ENCODE data around the gene ATXN2.

The ATXN2 gene

GRCh38 chr12:111436811-111437210 lies 162.3 kb downstream of the ATXN2 start:
- no peaks in the 10 kb centered on the region for H3F3A ChIP-seq (ENCODE audit: insufficient read depth, low read length)
- no peaks in the 10 kb centered on the region for H3K79me2 ChIP-seq (ENCODE audit: insufficient read depth, low read length)
- no peaks in the 10 kb centered on the region for H4K20me1 ChIP-seq (ENCODE audit: insufficient read depth, low read length)
- H3K36me3 ChIP-seq (ENCODE audit: insufficient read depth, low read length), result no peaks in the 10 kb centered on the region; the same call in 1 of the 2 replicates
- no peak overlapping the region for H3K4me2 ChIP-seq (ENCODE audit: low read length)
- H3K9me3 ChIP-seq (ENCODE audit: low read length), result no peaks in the 10 kb centered on the region
- H3K9ac ChIP-seq (ENCODE audit: low read length), result no peak overlapping the region
- peaks cover 23% of the 10 kb centered on the region for H3K4me1 ChIP-seq (ENCODE audit: insufficient read depth, low read length, severe bottlenecking)
- H3K27me3 ChIP-seq (ENCODE audit: insufficient read depth, low read length), result no peaks in the 10 kb centered on the region
- no peak overlapping the region for H2AFZ ChIP-seq (ENCODE audit: low read length)
- no peak overlapping the region for H3K4me3 ChIP-seq (ENCODE audit: low read depth, low read length, poor library complexity, severe bottlenecking)
- no peak overlapping the region for H3K27ac ChIP-seq (ENCODE audit: low read depth, low read length, poor library complexity, severe bottlenecking)
- H3K9me2 ChIP-seq (ENCODE audit: low read depth, low read length), result no peaks in the 10 kb centered on the region
- TF ChIP-seq CTCF (IDR thresholded peaks at IDR 0.05; ENCODE audit: low read length) (no peak), EZH2 (IDR thresholded peaks at IDR 0.05; ENCODE audit: borderline replicate concordance, low read length) (no peak)

GRCh38 chr12:111436266-111436665 lies 162.8 kb downstream of the ATXN2 start:
- Histone ChIP-seq H3F3A (ENCODE audit: insufficient read depth, low read length) (no peaks in the 10 kb centered on the region), H3K9me2 (ENCODE audit: low read depth, low read length) (no peaks in the 10 kb centered on the region), H4K20me1 (ENCODE audit: insufficient read depth, low read length) (no peaks in the 10 kb centered on the region), H3K36me3 (ENCODE audit: insufficient read depth, low read length) (no peaks in the 10 kb centered on the region; the same call in 1 of the 2 replicates), H3K27ac (ENCODE audit: low read depth, low read length, poor library complexity, severe bottlenecking) (no peak overlapping the region), H3K79me2 (ENCODE audit: insufficient read depth, low read length) (no peaks in the 10 kb centered on the region), H2AFZ (ENCODE audit: low read length) (no peak overlapping the region), H3K27me3 (ENCODE audit: insufficient read depth, low read length) (no peaks in the 10 kb centered on the region), H3K9ac (ENCODE audit: low read length) (no peak overlapping the region), H3K4me3 (ENCODE audit: low read depth, low read length, poor library complexity, severe bottlenecking) (no peak overlapping the region), H3K4me1 (ENCODE audit: insufficient read depth, low read length, severe bottlenecking) (peaks cover 23% of the 10 kb centered on the region), H3K4me2 (ENCODE audit: low read length) (no peak overlapping the region), H3K9me3 (ENCODE audit: low read length) (no peaks in the 10 kb centered on the region)
- TF ChIP-seq CTCF (IDR thresholded peaks at IDR 0.05; ENCODE audit: low read length) (no peak), EZH2 (IDR thresholded peaks at IDR 0.05; ENCODE audit: borderline replicate concordance, low read length) (no peak)

GRCh38 chr12:111435661-111436201 lies 163.4 kb downstream of the ATXN2 start:
- TF ChIP-seq EZH2 (IDR thresholded peaks at IDR 0.05; ENCODE audit: borderline replicate concordance, low read length), result no peak
- TF ChIP-seq CTCF (IDR thresholded peaks at IDR 0.05; ENCODE audit: low read length), result no peak
- no peak overlapping the region for H3K4me2 ChIP-seq (ENCODE audit: low read length)
- no peak overlapping the region for H3K27ac ChIP-seq (ENCODE audit: low read depth, low read length, poor library complexity, severe bottlenecking)
- H3K4me1 ChIP-seq (ENCODE audit: insufficient read depth, low read length, severe bottlenecking), result peaks cover 23% of the 10 kb centered on the region
- no peaks in the 10 kb centered on the region; the same call in 1 of the 2 replicates for H3K36me3 ChIP-seq (ENCODE audit: insufficient read depth, low read length)
- no peak overlapping the region for H3K9ac ChIP-seq (ENCODE audit: low read length)
- H3F3A ChIP-seq (ENCODE audit: insufficient read depth, low read length), result no peaks in the 10 kb centered on the region
- H3K27me3 ChIP-seq (ENCODE audit: insufficient read depth, low read length), result no peaks in the 10 kb centered on the region
- H3K9me3 ChIP-seq (ENCODE audit: low read length), result no peaks in the 10 kb centered on the region
- H3K79me2 ChIP-seq (ENCODE audit: insufficient read depth, low read length), result no peaks in the 10 kb centered on the region
- no peak overlapping the region for H2AFZ ChIP-seq (ENCODE audit: low read length)
- H3K9me2 ChIP-seq (ENCODE audit: low read depth, low read length), result no peaks in the 10 kb centered on the region
- H4K20me1 ChIP-seq (ENCODE audit: insufficient read depth, low read length), result no peaks in the 10 kb centered on the region
- H3K4me3 ChIP-seq (ENCODE audit: low read depth, low read length, poor library complexity, severe bottlenecking), result no peak overlapping the region
